HG02852 (cell line): Measurements from ENCODE around the gene THYN1.

ENCODE experiments used
- ATAC-seq: cut with Tn5 transposase; IDR thresholded peaks from one replicate; pipeline ENCODE4 v1.9.1; 2021; ENCODE audit warnings: mild to moderate bottlenecking, moderate library complexity; ENCODE audit not compliant: unreplicated experiment

THYN1 gene

GRCh38 chr11:134224710-134225664 lies 28.2 kb downstream of the THYN1 start:
- peak; percentile 18 for ATAC-seq

- ATAC-seq, result peak; percentile 73
Observed at GRCh38 chr11:134223836-134224709, 29.1 kb downstream of the THYN1 start, which contains the start of the genes NCAPD3 and VPS26B. Gene NCAPD3 (minus strand): TSS chr11:134223967. CDS start chr11:134223926, 41 bp downstream. Gene VPS26B (plus strand): TSS chr11:134224671. CDS start chr11:134225123, 452 bp downstream.

GRCh38 chr11:134223121-134223520 lies 30.0 kb downstream of the THYN1 start:
- no peak for ATAC-seq

DNA sequence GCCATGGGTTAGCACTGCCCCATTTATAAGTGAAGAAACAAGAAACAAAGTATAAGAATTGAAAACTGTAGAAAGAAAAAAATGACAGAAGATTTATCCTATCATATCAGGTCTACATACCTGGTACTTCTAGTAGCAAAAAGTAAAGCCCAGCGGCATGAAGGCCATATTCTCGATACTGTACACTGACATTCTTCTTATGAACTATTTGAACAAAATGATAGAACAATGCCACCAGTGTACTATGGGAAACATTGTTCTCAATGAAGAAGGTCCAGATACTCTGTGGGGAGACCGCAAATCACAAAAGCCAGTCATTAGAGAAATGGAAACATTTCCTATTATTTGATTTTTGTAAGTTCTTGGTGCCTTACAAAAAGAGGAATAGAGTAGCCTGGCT lies 36.3 kb downstream of the THYN1 start:
- ATAC-seq, result no peak

GRCh38 chr11:134215836-134216235 lies 37.3 kb downstream of the THYN1 start:
- ATAC-seq, result no peak

DNA sequence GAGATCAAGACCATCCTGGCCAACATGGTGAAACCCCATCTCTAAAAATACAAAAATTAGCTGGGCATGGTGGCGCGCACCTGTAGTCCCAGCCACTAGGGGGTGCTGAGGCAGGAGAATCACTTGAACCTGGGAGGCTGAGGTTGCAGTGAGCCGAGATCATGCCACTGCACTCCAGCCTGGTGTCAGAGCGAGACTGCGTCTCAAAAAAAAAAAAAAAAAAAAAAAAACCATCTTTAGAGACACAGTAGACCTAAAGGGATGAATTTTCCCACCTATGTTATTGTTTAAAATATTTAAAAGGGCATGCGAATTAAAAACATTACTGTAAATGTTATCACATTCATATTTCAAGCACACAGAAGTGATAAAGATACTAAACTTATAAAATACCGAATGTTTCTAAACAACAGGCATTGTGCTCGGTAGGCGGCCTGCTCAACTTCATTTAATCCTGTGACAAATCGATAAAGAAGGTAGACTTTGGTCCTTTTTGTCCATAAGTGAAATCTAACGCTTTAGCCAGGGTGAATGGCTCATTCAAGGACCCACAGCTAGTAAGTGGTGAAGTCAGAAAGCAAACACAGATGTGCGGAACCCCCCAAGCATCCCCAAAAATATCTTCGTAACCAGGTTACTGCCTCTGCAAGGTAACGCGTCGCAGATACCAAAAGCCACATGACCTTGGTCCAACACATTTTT lies 45.5 kb downstream of the THYN1 start:
- ATAC-seq, result no peak

GRCh38 chr11:134206185-134206584 lies 47.0 kb downstream of the THYN1 start:
- no peak for ATAC-seq

DNA sequence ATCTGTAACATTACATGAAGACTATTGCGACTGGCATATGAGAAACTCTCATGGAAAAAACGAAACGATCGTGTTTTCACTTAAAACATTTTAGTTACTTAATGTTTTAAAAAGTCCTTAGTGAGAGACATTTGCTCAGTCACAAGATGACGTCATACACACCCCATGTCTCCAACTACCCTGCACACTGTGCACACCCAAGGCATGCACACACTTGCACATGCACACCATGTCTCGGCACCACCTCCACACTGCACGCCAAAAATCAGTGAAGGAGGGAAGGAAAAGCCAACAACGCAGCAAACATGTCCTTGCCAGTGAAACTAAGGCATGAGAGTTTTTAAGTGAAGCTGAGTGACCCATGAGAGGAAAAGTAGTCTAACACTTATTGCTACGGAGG lies 47.4 kb downstream of the THYN1 start:
- no peak for ATAC-seq

DNA sequence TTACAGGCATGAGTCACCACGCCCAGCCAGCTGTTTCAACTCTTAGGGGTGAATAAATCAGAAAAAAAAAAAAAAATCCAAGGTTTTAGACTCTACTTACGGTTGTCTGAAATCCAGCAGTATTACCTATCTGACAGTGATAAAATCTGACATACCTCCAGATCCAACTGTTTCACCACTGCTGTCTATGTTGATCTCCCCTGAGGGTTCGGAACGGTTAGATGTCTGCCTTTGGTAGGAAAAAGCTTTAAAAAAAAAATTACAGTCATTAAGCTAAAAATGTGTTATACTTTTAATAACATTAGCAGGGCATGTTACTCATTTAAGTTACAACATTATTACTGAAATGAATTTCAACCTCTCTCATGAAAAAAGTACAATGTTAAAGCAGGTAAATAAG lies 50.5 kb downstream of the THYN1 start:
- no peak for ATAC-seq

DNA sequence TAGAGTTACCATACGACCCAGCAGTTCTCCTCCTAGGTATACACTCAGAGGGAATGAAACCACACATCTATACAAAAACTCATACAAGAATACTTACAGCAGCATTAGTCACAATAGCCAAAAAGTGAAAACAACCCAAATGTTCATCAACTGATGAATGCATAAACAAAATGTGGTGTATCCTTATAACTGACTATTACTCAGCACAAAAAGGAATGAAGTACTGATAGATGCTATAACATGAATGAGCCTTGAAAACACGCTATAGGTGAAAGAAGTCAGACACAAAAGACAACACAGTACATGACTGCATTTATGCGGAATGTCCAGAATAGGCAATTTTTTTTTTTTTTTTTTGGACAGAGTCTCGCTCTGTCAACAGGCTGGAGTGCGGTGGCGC lies 52.5 kb downstream of the THYN1 start:
- ATAC-seq, result no peak

DNA sequence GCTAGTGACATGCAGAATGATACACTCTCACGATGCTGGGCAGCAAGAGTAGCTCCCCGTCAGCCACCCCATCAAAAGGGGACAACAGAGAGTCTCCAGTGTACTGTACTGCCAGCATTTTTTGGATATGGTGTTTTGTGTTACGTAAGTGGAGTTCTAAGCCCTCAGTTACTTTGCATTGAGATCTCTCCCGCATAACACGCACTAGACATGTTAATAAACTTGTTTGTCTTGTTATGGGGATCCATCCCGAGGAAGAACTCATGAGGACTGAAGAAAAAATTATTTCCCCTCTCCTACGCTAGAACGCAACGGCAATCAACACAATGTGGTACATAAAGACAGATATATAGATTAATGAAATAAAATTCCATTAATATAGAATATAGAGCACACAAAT lies 53.6 kb downstream of the THYN1 start:
- ATAC-seq, result no peak
